Measurements from ENCODE around the gene MARCHF10.

MARCHF10 gene

DNA sequence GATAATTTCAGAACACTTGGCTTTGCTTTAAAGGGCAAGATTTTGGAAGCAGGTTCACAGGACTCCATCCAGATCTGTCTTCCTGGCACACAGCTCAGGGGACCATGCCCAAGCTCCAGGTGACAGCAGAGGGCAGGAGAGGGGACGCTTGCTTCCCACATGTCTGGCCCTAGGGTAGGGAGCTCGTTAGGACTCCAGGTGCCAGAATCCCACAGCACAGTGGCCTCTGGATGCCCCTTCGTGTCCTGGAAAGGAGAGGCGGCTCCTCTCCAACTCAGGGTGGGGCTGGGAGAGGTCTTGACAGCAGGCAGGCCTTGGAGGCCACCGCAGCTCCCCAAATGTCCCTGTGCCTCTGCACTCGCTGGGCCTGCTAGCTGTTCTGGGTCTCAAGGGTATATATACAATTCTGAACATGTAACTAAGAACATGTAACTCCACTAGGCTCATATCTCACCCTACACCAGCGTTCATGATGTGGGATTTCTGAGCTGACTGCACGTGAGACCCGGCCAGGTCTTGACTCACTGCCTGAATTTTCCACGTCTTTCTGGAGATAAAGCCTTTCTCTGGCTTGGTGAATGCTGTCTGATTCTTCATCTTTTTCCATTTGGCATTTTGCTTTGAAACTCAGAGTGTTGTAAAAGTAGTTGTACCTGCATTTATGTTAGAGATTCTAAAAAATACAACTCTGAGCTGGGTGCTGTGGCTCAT is 52.8 kb downstream of the MARCHF10 start:
- Histone ChIP-seq H3K4me3 (ENCODE audit: insufficient read depth, low read depth, low read length, poor library complexity, severe bottlenecking) (no peak overlapping the region), H3K27ac (ENCODE audit: insufficient read depth, low read length, poor library complexity, severe bottlenecking) (no peak overlapping the region), H3K27me3 (replicated peaks; ENCODE audit: control insufficient read depth, insufficient read depth, low read length, poor library complexity, severe bottlenecking) (no peaks in the 10 kb centered on the region), H3K9me3 (ENCODE audit: control insufficient read depth, low read length) (no peaks in the 10 kb centered on the region), H3K36me3 (ENCODE audit: control insufficient read depth, insufficient read depth, low read length) (no peaks in the 10 kb centered on the region), H3K4me1 (ENCODE audit: control insufficient read depth, insufficient read depth, low read length, poor library complexity, severe bottlenecking) (no peaks in the 10 kb centered on the region)
- no peak for DNase-seq

DNA sequence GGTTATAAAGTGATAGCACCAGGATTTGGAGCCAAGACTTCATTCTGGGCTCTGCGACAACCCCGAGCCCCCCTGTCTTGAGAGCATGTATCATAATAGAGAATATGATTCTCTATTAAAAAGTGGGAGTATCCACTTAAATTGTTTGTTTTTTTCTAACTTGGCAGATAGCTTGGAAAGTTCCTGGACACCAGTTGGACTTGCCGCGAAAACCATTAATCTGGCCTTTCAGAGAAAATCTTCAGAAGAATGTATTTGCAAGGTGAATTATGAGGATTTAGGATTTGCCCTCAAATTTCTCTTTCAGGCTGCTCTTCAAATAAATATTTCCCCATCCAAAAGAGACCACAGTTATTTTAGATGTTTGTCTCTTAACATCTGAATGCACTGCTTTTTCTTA is 53.5 kb downstream of the MARCHF10 start:
- Histone ChIP-seq H3K4me3 (ENCODE audit: insufficient read depth, low read depth, low read length, poor library complexity, severe bottlenecking) (no peak overlapping the region), H3K36me3 (ENCODE audit: control insufficient read depth, insufficient read depth, low read length) (no peaks in the 10 kb centered on the region), H3K4me1 (ENCODE audit: control insufficient read depth, insufficient read depth, low read length, poor library complexity, severe bottlenecking) (no peaks in the 10 kb centered on the region), H3K27ac (ENCODE audit: insufficient read depth, low read length, poor library complexity, severe bottlenecking) (no peak overlapping the region), H3K27me3 (replicated peaks; ENCODE audit: control insufficient read depth, insufficient read depth, low read length, poor library complexity, severe bottlenecking) (no peaks in the 10 kb centered on the region), H3K9me3 (ENCODE audit: control insufficient read depth, low read length) (no peaks in the 10 kb centered on the region)
- DNase-seq, result no peak

DNA sequence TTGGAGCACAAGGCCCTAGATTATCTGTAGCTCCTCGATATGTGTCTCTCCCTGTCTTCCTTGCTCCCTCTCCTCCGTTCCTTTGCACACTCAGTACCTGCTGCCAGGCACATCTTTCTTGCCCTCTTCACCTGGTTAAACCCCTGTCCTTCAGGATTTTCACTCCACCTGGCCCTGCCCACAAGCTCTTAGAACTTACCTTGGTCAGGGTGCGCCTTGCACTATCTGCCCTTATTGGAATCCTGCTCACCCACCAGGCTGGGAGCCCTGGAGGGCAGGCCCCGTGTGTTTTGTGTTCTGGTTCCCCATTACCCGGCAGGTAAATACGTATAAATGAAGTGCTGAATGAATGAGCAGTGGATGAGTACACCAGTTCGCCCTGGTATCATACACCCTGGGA is 54.6 kb downstream of the MARCHF10 start:
- H3K27ac ChIP-seq (ENCODE audit: insufficient read depth, low read length, poor library complexity, severe bottlenecking), result no peak overlapping the region
- H3K36me3 ChIP-seq (ENCODE audit: control insufficient read depth, insufficient read depth, low read length), result no peaks in the 10 kb centered on the region
- H3K9me3 ChIP-seq (ENCODE audit: control insufficient read depth, low read length), result no peaks in the 10 kb centered on the region
- H3K4me1 ChIP-seq (ENCODE audit: control insufficient read depth, insufficient read depth, low read length, poor library complexity, severe bottlenecking), result no peaks in the 10 kb centered on the region
- no peak for DNase-seq
- no peaks in the 10 kb centered on the region for H3K27me3 ChIP-seq (replicated peaks; ENCODE audit: control insufficient read depth, insufficient read depth, low read length, poor library complexity, severe bottlenecking)
- H3K4me3 ChIP-seq (ENCODE audit: insufficient read depth, low read depth, low read length, poor library complexity, severe bottlenecking), result no peak overlapping the region

DNA sequence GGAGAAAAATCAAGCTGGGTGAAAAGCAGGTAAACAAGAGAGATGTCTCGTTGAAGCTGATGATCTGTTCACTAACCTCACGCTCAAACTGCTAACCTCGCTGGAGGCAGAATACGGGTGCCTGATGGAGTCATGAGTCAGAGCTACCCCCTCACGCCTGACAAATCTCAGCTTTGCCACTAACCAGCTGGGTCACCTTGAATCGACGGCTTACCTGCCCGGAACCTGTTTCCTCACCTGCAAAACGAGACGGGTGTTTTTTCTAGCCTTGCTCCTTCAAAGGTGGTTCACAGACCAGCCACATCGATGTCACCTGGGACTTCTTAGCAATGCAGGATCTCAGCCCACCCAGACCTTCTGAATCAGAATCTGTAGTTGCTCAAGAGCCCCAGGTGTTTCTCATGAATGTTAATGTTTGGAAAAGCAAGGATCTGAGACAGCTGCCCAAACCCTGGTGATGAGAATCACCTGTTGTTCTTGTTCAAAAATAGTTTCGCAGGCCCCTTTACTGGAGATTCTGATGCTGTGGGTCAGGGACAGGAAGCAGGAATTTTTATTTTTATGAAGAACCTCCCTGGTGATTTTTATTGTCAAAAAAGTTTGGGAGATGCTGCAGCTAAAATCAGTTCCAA is 56.9 kb downstream of the MARCHF10 start:
- no peak for DNase-seq
- Histone ChIP-seq H3K36me3 (ENCODE audit: control insufficient read depth, insufficient read depth, low read length) (no peaks in the 10 kb centered on the region), H3K4me3 (ENCODE audit: insufficient read depth, low read depth, low read length, poor library complexity, severe bottlenecking) (no peak overlapping the region), H3K27ac (ENCODE audit: insufficient read depth, low read length, poor library complexity, severe bottlenecking) (no peak overlapping the region), H3K9me3 (ENCODE audit: control insufficient read depth, low read length) (no peaks in the 10 kb centered on the region), H3K4me1 (ENCODE audit: control insufficient read depth, insufficient read depth, low read length, poor library complexity, severe bottlenecking) (no peaks in the 10 kb centered on the region), H3K27me3 (replicated peaks; ENCODE audit: control insufficient read depth, insufficient read depth, low read length, poor library complexity, severe bottlenecking) (no peaks in the 10 kb centered on the region)

DNA sequence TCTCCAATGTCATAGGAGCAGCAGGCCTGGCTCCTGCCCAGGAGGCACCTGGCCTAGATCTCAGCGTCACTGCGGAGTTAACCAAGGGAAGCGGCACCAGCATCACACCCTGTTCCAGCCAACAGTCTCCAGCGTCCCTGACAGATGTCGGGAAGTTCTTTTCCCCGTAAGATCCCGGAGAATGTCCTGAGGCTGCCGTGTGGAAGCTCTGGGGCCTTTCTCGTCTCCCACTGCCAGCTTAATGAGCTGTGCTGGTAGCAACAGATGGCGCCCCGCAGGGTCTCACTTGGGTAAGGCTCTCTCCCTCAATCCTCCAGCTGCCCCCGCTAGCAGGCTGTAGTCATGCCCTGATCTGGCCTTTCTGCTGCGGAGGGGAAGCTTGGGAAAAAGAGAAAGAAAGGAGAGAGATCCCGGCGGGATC is 57.5 kb downstream of the MARCHF10 start:
- no peak overlapping the region for H3K27ac ChIP-seq (ENCODE audit: insufficient read depth, low read length, poor library complexity, severe bottlenecking)
- H3K4me3 ChIP-seq (ENCODE audit: insufficient read depth, low read depth, low read length, poor library complexity, severe bottlenecking), result no peak overlapping the region
- no peak for DNase-seq
- no peaks in the 10 kb centered on the region for H3K36me3 ChIP-seq (ENCODE audit: control insufficient read depth, insufficient read depth, low read length)
- H3K9me3 ChIP-seq (ENCODE audit: control insufficient read depth, low read length), result no peaks in the 10 kb centered on the region
- H3K4me1 ChIP-seq (ENCODE audit: control insufficient read depth, insufficient read depth, low read length, poor library complexity, severe bottlenecking), result no peaks in the 10 kb centered on the region
- no peaks in the 10 kb centered on the region for H3K27me3 ChIP-seq (replicated peaks; ENCODE audit: control insufficient read depth, insufficient read depth, low read length, poor library complexity, severe bottlenecking)

DNA sequence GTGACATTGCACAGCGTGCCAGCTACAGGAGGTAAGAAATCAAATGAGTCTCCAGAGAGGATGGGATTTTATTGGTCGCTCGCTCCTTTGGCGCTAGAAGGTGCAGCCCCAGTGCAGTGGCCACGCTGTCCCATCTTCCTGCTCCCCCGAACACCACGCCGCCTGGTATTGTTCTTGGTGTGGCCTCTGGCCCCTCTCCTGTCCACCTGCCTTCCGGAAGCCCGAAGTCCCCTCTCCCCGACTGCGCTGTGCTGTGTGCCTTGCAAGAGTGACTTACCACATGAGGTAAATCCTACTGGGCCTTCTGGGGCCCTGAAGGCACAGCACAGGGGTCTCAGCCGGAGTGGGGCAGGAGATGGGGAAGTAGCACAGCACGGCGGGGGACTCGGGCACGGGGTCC is 58.2 kb downstream of the MARCHF10 start:
- Histone ChIP-seq H3K36me3 (ENCODE audit: control insufficient read depth, insufficient read depth, low read length) (no peaks in the 10 kb centered on the region), H3K27ac (ENCODE audit: insufficient read depth, low read length, poor library complexity, severe bottlenecking) (no peak overlapping the region), H3K9me3 (ENCODE audit: control insufficient read depth, low read length) (no peaks in the 10 kb centered on the region), H3K4me3 (ENCODE audit: insufficient read depth, low read depth, low read length, poor library complexity, severe bottlenecking) (no peak overlapping the region), H3K27me3 (replicated peaks; ENCODE audit: control insufficient read depth, insufficient read depth, low read length, poor library complexity, severe bottlenecking) (no peaks in the 10 kb centered on the region), H3K4me1 (ENCODE audit: control insufficient read depth, insufficient read depth, low read length, poor library complexity, severe bottlenecking) (no peaks in the 10 kb centered on the region)
- DNase-seq, result no peak

DNA sequence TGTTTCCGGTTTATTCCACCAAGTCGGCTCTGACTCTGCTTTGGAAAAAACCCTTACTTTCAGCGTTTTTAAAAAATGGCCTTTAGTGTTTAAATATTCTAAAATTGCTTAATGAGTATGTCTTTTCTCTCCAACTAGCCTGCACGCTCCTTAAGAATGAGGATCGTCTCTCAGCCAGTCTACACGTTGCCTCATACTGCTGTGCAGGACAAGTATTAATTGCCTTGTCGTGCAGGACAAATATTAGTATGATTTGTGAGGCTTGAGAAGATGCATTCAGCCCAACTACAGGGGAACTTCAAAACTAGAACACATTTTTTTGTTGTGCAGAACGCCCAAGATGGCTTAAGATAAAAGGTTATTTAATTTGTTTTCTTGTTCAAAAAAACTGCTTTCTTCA is 61.2 kb downstream of the MARCHF10 start:
- H3K9me3 ChIP-seq (ENCODE audit: control insufficient read depth, low read length), result no peaks in the 10 kb centered on the region
- H3K27me3 ChIP-seq (replicated peaks; ENCODE audit: control insufficient read depth, insufficient read depth, low read length, poor library complexity, severe bottlenecking), result no peaks in the 10 kb centered on the region
- H3K36me3 ChIP-seq (ENCODE audit: control insufficient read depth, insufficient read depth, low read length), result no peaks in the 10 kb centered on the region
- no peaks in the 10 kb centered on the region for H3K4me1 ChIP-seq (ENCODE audit: control insufficient read depth, insufficient read depth, low read length, poor library complexity, severe bottlenecking)
- no peak overlapping the region for H3K4me3 ChIP-seq (ENCODE audit: insufficient read depth, low read depth, low read length, poor library complexity, severe bottlenecking)
- no peak overlapping the region for H3K27ac ChIP-seq (ENCODE audit: insufficient read depth, low read length, poor library complexity, severe bottlenecking)
- DNase-seq, result no peak

DNA sequence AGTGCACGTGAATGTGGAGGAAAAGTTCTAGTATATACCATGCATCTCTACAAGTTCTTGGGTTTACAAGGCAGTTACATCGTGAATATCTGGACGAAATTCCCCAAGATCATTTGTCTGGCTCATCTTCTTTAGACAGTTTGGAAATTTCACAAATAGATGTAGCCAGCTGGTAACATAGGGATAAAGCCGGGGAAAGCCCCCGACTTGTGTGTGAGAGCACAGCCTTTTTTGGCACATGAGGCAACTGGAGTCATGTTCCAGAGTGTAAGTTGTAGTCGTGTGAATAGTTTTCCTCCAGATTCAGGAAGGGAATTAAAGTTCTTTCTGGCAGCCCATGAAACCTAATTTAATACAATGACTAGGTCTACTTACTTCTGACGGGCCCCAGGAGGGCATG is 62.3 kb downstream of the MARCHF10 start:
- Histone ChIP-seq H3K4me3 (ENCODE audit: insufficient read depth, low read depth, low read length, poor library complexity, severe bottlenecking) (no peak overlapping the region), H3K9me3 (ENCODE audit: control insufficient read depth, low read length) (no peaks in the 10 kb centered on the region), H3K27me3 (replicated peaks; ENCODE audit: control insufficient read depth, insufficient read depth, low read length, poor library complexity, severe bottlenecking) (no peaks in the 10 kb centered on the region), H3K4me1 (ENCODE audit: control insufficient read depth, insufficient read depth, low read length, poor library complexity, severe bottlenecking) (no peaks in the 10 kb centered on the region), H3K27ac (ENCODE audit: insufficient read depth, low read length, poor library complexity, severe bottlenecking) (no peak overlapping the region), H3K36me3 (ENCODE audit: control insufficient read depth, insufficient read depth, low read length) (no peaks in the 10 kb centered on the region)
- DNase-seq, result no peak

DNA sequence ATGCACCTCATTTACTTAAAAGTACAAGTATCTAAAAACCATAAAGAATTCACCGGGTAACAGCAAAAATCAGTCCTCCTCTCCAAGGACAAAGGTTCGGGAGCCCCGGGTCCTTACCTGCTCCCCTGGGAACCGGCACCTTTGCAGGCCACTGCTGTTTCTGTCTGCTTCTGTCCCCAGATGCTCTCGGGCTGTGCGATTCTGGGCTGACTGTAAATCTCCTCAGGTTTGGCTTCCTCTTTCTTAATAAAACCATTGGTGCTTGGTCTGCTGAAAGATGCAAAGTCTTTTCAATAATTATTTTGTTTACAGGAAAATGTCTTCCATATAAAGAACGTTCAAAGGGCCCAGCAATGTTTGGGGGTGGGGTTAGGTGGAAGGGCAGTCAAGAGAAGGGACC is 63.9 kb downstream of the MARCHF10 start:
- H3K9me3 ChIP-seq (ENCODE audit: control insufficient read depth, low read length), result no peaks in the 10 kb centered on the region

DNA sequence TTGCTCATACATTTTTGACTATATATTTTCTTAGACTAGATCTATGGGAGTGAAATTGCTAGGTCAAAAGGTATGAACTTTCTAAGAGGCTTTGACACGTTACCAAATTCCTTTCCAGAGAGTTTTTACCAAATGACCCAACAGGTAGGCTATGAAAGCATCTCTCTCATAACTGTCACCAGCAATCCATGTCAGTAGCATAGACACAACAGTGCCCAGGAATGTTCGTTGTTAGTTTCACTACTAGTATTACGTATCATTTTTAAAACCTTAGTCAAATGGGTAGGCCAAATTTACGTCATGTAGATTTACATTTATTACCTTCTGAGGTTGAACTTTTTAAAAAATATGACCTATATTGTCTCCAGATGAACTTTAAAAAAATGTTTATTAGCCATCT is 66.8 kb downstream of the MARCHF10 start:
- no peaks in the 10 kb centered on the region for H3K36me3 ChIP-seq (ENCODE audit: control insufficient read depth, insufficient read depth, low read length)
- no peaks in the 10 kb centered on the region for H3K27me3 ChIP-seq (replicated peaks; ENCODE audit: control insufficient read depth, insufficient read depth, low read length, poor library complexity, severe bottlenecking)
- no peak for DNase-seq
- no peaks in the 10 kb centered on the region for H3K4me1 ChIP-seq (ENCODE audit: control insufficient read depth, insufficient read depth, low read length, poor library complexity, severe bottlenecking)
- H3K4me3 ChIP-seq (ENCODE audit: insufficient read depth, low read depth, low read length, poor library complexity, severe bottlenecking), result no peak overlapping the region
- H3K9me3 ChIP-seq (ENCODE audit: control insufficient read depth, low read length), result no peaks in the 10 kb centered on the region
- H3K27ac ChIP-seq (ENCODE audit: insufficient read depth, low read length, poor library complexity, severe bottlenecking), result no peak overlapping the region

More for the DNA sequence above, 63.9 kb downstream of the MARCHF10 start:
- no peaks in the 10 kb centered on the region for H3K27me3 ChIP-seq (replicated peaks; ENCODE audit: control insufficient read depth, insufficient read depth, low read length, poor library complexity, severe bottlenecking)
- H3K36me3 ChIP-seq (ENCODE audit: control insufficient read depth, insufficient read depth, low read length), result no peaks in the 10 kb centered on the region
- no peaks in the 10 kb centered on the region for H3K4me1 ChIP-seq (ENCODE audit: control insufficient read depth, insufficient read depth, low read length, poor library complexity, severe bottlenecking)
- DNase-seq, result no peak
- H3K27ac ChIP-seq (ENCODE audit: insufficient read depth, low read length, poor library complexity, severe bottlenecking), result no peak overlapping the region
- no peak overlapping the region for H3K4me3 ChIP-seq (ENCODE audit: insufficient read depth, low read depth, low read length, poor library complexity, severe bottlenecking)

All from effector memory CD4-positive, alpha-beta T cell (primary cell).